Neuronal stem cell (in vitro differentiated cells): ENCODE results near the gene SNX6.

Experiments used
- DNase-seq: peaks from one replicate; pipeline ENCODE4 v3.0.0-alpha.2; 2013; ENCODE audit warnings: low spot score
- H2AFZ ChIP-seq: one replicate; pipeline ENCODE4 v1.6.1; 2013; ENCODE audit warnings: mild to moderate bottlenecking, low read length, inconsistent platforms
- H2AK5ac ChIP-seq: 2 replicates; pipeline ENCODE4 v1.6.1; 2013; ENCODE audit warnings: low read depth, mild to moderate bottlenecking, inconsistent platforms, low read length, moderate library complexity, mixed read lengths
- H2BK120ac ChIP-seq: 2 replicates; pipeline ENCODE4 v1.6.1; 2013; ENCODE audit warnings: low read depth, mild to moderate bottlenecking, inconsistent platforms, low read length, moderate library complexity, mixed read lengths
- H2BK12ac ChIP-seq: one replicate; pipeline ENCODE4 v1.6.1; 2013; ENCODE audit warnings: low read length, inconsistent platforms
- H2BK15ac ChIP-seq: 2 replicates; pipeline ENCODE4 v1.6.1; 2013; ENCODE audit warnings: mild to moderate bottlenecking, low read length, inconsistent platforms, mixed read lengths
- H2BK5ac ChIP-seq: one replicate; pipeline ENCODE4 v1.6.1; 2013; ENCODE audit warnings: inconsistent platforms, mild to moderate bottlenecking, low read length, moderate library complexity
- H3K14ac ChIP-seq: one replicate; pipeline ENCODE4 v1.6.1; 2013; ENCODE audit warnings: low read length, inconsistent platforms
- H3K18ac ChIP-seq: 2 replicates; pipeline ENCODE4 v1.6.1; 2013; ENCODE audit warnings: low read length, inconsistent platforms
- H3K23ac ChIP-seq: 2 replicates; pipeline ENCODE4 v1.6.1; 2013; ENCODE audit warnings: low read depth, mild to moderate bottlenecking, mixed read lengths, low read length, inconsistent platforms; ENCODE audit not compliant: poor library complexity
- H3K27ac ChIP-seq: replicated peaks from 3 replicates; pipeline ENCODE4 v1.5.1; 2013; ENCODE audit warnings: low read length, inconsistent platforms
- H3K27me3 ChIP-seq, 3 experiments: 2 replicates each; pipeline ENCODE4 v1.6.1; 2013; ENCODE audit warnings: low read length in 3 of 3, mild to moderate bottlenecking in 2 of 3, inconsistent platforms in 1 of 3, low read depth in 1 of 3, mixed read lengths in 1 of 3, moderate library complexity in 1 of 3; ENCODE audit not compliant: control insufficient read depth in 3 of 3, insufficient read depth in 3 of 3
- H3K36me3 ChIP-seq, 2 donors: replicated peaks in 1 of 2; 2 replicates each; pipeline ENCODE4 v1.6.1; 2013; ENCODE audit warnings: low read length in 2 of 2; ENCODE audit not compliant: control insufficient read depth in 2 of 2, insufficient read depth in 2 of 2
- H3K4ac ChIP-seq: 2 replicates; pipeline ENCODE4 v1.6.1; 2013; ENCODE audit warnings: inconsistent platforms, mild to moderate bottlenecking, low read length, moderate library complexity
- H3K4me1 ChIP-seq, 2 donors: 1 replicate in 1 of 2; 2 replicates in 1 of 2; pipeline ENCODE4 v1.6.1; 2013; ENCODE audit warnings: low read length in 2 of 2, low read depth in 1 of 2; ENCODE audit not compliant: control insufficient read depth in 2 of 2, insufficient read depth in 1 of 2
- H3K4me2 ChIP-seq: one replicate; pipeline ENCODE4 v1.6.1; 2013; ENCODE audit warnings: mild to moderate bottlenecking, low read length, inconsistent platforms; ENCODE audit not compliant: insufficient read depth, poor library complexity, severe bottlenecking
- H3K4me3 ChIP-seq, 2 donors: 2 replicates each; pipeline ENCODE4 v1.5.1; 2013; ENCODE audit warnings: low read length in 2 of 2, mild to moderate bottlenecking in 2 of 2, inconsistent platforms in 1 of 2, moderate library complexity in 1 of 2
- H3K79me1 ChIP-seq: one replicate; pipeline ENCODE4 v1.6.1; 2013; ENCODE audit warnings: low read depth, mild to moderate bottlenecking, inconsistent platforms, low read length, moderate library complexity
- H3K9ac ChIP-seq: one replicate; pipeline ENCODE4 v1.6.1; 2013; ENCODE audit warnings: mild to moderate bottlenecking, low read depth, low read length, inconsistent platforms; ENCODE audit not compliant: poor library complexity
- H3K9me3 ChIP-seq, 2 donors: replicated peaks in 1 of 2; 2 replicates each; pipeline versions ENCODE3 to v1.6.1; 2013; ENCODE audit warnings: low read length in 2 of 2, mild to moderate bottlenecking in 2 of 2, inconsistent platforms in 1 of 2, low read depth in 1 of 2, mixed read lengths in 1 of 2, moderate library complexity in 1 of 2; ENCODE audit not compliant: control insufficient read depth in 2 of 2, insufficient read depth in 1 of 2
- H4K8ac ChIP-seq: one replicate; pipeline ENCODE4 v1.6.1; 2013; ENCODE audit warnings: low read depth, mild to moderate bottlenecking, inconsistent platforms, low read length, moderate library complexity
- H4K91ac ChIP-seq: one replicate; pipeline ENCODE4 v1.6.1; 2013; ENCODE audit warnings: low read length, low read depth, mild to moderate bottlenecking, inconsistent platforms; ENCODE audit not compliant: poor library complexity
- WGBS, 2 donors: extraction: QIAGEN DNeasy Blood & Tissue Kit; methylation state at CpG; one replicate each; pipeline ENCODE4 v1.1.7; 2013; ENCODE audit warnings: missing lambda C conversion rate in 2 of 2, mixed read lengths in 1 of 2; ENCODE audit not compliant: insufficient read length in 2 of 2, insufficient replicate concordance in 1 of 2; ENCODE audit errors: extremely low coverage in 2 of 2; 5-methylcytosine and 5-hydroxymethylcytosine counted together

SNX6 gene

DNA sequence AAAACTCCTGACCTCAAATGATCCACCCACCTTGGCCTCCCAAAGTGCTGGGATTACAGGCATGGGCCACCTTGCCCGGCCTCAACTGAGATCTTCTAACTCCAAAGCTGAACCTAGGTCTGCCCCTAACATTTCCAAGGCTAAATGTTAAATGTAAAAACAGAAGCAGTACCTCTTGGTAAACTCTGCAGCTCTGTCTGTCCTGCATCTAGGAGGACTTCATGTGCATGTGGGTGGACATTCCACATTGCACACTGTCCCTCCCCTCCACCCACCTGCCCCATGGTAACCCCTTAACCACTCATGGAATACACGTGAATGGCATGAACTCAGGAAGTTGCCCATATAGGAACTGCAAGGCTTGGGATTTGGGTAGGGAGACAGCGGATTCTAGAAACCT is 33.1 kb downstream of the SNX6 start:
- Histone ChIP-seq H2BK15ac (no peak overlapping the region), H4K91ac (no peak overlapping the region), H2BK120ac (no peak overlapping the region), H3K27ac (no peak overlapping the region), H2AFZ (no peak overlapping the region), H4K8ac (no peak overlapping the region), H3K23ac (no peak overlapping the region), H3K4ac (no peak overlapping the region), H3K18ac (no peak overlapping the region), H3K4me1 (no peaks in the 10 kb centered on the region), H2BK12ac (no peak overlapping the region), H3K9me3 (no peaks in the 10 kb centered on the region), H2BK5ac (no peak overlapping the region), H3K4me2 (no peak overlapping the region), H2AK5ac (no peak overlapping the region), H3K4me3 (no peak overlapping the region), H3K36me3 (peaks cover 30 to 93% of the 10 kb centered on the region in 2 donors), H3K79me1 (no peaks in the 10 kb centered on the region), H3K14ac (no peak overlapping the region), H3K9ac (no peak overlapping the region), H3K27me3 (no peaks in the 10 kb centered on the region)
- DNase-seq: no peak
- WGBS, 2 donors: no CpG with 5 or more reads among the region's 3 CpGs

DNA sequence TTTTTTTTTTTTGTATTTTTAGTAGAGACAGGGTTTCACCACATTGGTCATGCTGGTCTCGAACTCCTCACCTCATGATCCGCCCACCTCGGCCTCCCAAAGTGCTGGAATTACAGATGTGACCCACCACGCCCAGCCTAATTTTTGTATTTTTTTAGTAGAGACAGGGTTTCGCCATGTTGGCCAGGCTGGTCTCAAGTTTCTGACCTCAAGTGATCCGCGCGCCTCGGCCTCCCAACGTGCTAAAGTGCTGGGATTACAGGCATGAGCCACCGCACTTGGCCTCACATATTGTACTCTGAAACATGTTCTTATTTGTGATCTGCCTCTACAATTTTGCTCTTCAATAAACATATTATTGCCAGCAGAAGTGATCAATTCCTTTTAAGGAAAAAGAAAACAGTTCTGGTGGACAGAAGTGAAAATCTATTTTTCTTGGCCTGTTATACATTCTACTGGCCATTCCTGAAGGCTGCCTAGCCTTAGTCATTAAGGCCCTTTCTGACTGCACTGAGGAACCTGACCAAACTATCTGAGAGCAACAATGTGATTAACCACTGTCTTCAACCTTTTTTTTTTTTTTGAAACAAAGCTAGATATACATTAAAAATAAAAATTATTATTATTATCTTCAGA is 36.1 kb downstream of the SNX6 start:
- H3K36me3 ChIP-seq: peaks cover 32 to 92% of the 10 kb centered on the region in 2 donors
- H3K4me2 ChIP-seq: no peak overlapping the region
- no peak overlapping the region for H4K8ac ChIP-seq
- no peak overlapping the region for H2BK120ac ChIP-seq
- no peak overlapping the region for H3K27ac ChIP-seq
- H3K9ac ChIP-seq: no peak overlapping the region
- no peak overlapping the region for H3K4me3 ChIP-seq
- no peak overlapping the region for H3K4ac ChIP-seq
- no peak overlapping the region for H2BK15ac ChIP-seq
- H2AK5ac ChIP-seq: no peak overlapping the region
- no peak overlapping the region for H4K91ac ChIP-seq
- no peak overlapping the region for H2BK12ac ChIP-seq
- no peak overlapping the region for H2BK5ac ChIP-seq
- DNase-seq: no peak
- peaks cover 4% of the 10 kb centered on the region for H3K79me1 ChIP-seq
- no peak overlapping the region for H3K18ac ChIP-seq
- H3K23ac ChIP-seq: no peak overlapping the region
- H3K14ac ChIP-seq: no peak overlapping the region
- H3K4me1 ChIP-seq: no peaks in the 10 kb centered on the region
- H3K9me3 ChIP-seq: peaks cover 0 to 13% of the 10 kb centered on the region in 2 donors
- WGBS, 2 donors: no CpG with 5 or more reads among the region's 11 CpGs
- H3K27me3 ChIP-seq: no peaks in the 10 kb centered on the region
- H2AFZ ChIP-seq: no peak overlapping the region

DNA sequence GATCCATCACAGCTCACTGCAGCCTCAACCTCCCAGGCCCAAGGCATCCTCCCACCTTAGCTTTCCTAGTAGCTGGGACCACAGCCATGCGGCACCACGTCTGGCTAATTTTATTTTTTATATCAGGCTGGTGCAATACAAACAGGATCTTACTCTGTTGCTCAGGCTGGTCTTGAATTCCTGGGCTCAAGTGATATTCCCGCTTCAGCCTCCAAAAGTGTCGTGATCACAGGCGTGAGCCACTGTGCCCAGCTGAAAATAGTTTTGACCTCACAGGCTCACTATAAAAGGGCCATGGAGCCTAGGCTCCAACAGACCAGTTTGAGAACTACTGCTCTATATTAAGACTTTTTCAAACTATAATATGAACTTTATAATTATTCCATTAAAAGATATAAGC is 37.3 kb downstream of the SNX6 start:
- H3K18ac ChIP-seq: no peak overlapping the region
- H3K9ac ChIP-seq: no peak overlapping the region
- no peak overlapping the region for H2BK15ac ChIP-seq
- no peak overlapping the region for H2AFZ ChIP-seq
- peaks cover 4% of the 10 kb centered on the region for H3K79me1 ChIP-seq
- no peak overlapping the region for H3K27ac ChIP-seq
- H2AK5ac ChIP-seq: no peak overlapping the region
- no peaks in the 10 kb centered on the region for H3K27me3 ChIP-seq
- no peak overlapping the region for H2BK120ac ChIP-seq
- no peak overlapping the region for H3K4me2 ChIP-seq
- no peak for DNase-seq
- H2BK12ac ChIP-seq: no peak overlapping the region
- H3K9me3 ChIP-seq: peaks cover 0 to 13% of the 10 kb centered on the region in 2 donors
- H4K91ac ChIP-seq: no peak overlapping the region
- H3K4me1 ChIP-seq: no peaks in the 10 kb centered on the region
- no peak overlapping the region for H3K4ac ChIP-seq
- peaks cover 24 to 89% of the 10 kb centered on the region in 2 donors for H3K36me3 ChIP-seq
- no CpG with 5 or more reads among the region's 5 CpGs for WGBS, 2 donors
- H3K4me3 ChIP-seq: no peak overlapping the region
- no peak overlapping the region for H3K23ac ChIP-seq
- H2BK5ac ChIP-seq: no peak overlapping the region
- no peak overlapping the region for H4K8ac ChIP-seq
- H3K14ac ChIP-seq: no peak overlapping the region

DNA sequence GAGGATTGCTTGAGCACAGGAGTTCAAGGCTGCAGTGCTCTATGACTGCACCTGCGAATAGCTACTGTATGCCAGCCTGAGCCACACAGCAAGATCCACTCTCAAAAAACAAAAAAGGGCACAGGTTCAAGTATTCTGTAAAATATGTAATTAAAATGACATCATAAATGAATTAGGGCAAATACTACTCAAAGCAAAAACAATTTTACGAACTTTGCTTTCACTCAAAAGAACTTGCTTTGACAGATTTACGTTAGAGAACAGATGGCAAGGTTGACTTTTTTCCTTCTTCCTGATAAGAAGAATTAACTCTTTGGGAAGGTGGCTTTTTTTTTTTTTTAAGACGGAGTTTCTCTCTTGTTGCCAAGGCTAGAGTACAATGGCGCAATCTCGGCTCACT is 46.4 kb downstream of the SNX6 start:
- H3K27me3 ChIP-seq: no peaks in the 10 kb centered on the region
- H3K27ac ChIP-seq: no peak overlapping the region
- H3K23ac ChIP-seq: no peak overlapping the region
- peaks cover 11 to 75% of the 10 kb centered on the region in 2 donors for H3K36me3 ChIP-seq
- WGBS, 2 donors: no CpG with 5 or more reads among the region's 6 CpGs
- no peak overlapping the region for H3K4me2 ChIP-seq
- H2AFZ ChIP-seq: no peak overlapping the region
- H3K4me1 ChIP-seq: no peaks in the 10 kb centered on the region
- H2BK15ac ChIP-seq: no peak overlapping the region
- H2BK5ac ChIP-seq: no peak overlapping the region
- no peak overlapping the region for H2BK12ac ChIP-seq
- H2BK120ac ChIP-seq: no peak overlapping the region
- DNase-seq: no peak
- no peaks in the 10 kb centered on the region for H3K79me1 ChIP-seq
- H2AK5ac ChIP-seq: no peak overlapping the region
- H4K8ac ChIP-seq: no peak overlapping the region
- H3K4me3 ChIP-seq: no peak overlapping the region
- H4K91ac ChIP-seq: no peak overlapping the region
- H3K18ac ChIP-seq: no peak overlapping the region
- H3K4ac ChIP-seq: no peak overlapping the region
- H3K9ac ChIP-seq: no peak overlapping the region
- H3K14ac ChIP-seq: no peak overlapping the region
- no peaks in the 10 kb centered on the region for H3K9me3 ChIP-seq
